Mesothelial cell of epicardium (in vitro differentiated cells): ENCODE results near the gene LOXL3. TPM values are rescaled to one million over a fixed set of nuclear protein-coding genes. Genes with fewer than 3 reads are reported as not detected.

Experiments used
- DNase-seq, 2 experiments: peaks; one replicate each; pipeline ENCODE4 v3.0.0; 2021; ENCODE audit warnings: low spot score in 2 of 2; ENCODE audit not compliant: unreplicated experiment in 2 of 2
- H3K27ac Mint-ChIP-seq: 2 replicates; pipeline ENCODE4 v1.8.0; 2021; ENCODE audit warnings: mixed read lengths
- H3K27me3 Mint-ChIP-seq: 2 replicates; pipeline ENCODE4 v1.8.0; 2021; ENCODE audit warnings: low read depth, mixed read lengths
- H3K36me3 Mint-ChIP-seq: 2 replicates; pipeline ENCODE4 v1.8.0; 2021; ENCODE audit warnings: mixed read lengths
- H3K4me1 Mint-ChIP-seq: 2 replicates; pipeline ENCODE4 v1.8.0; 2021; ENCODE audit warnings: mixed read lengths
- H3K4me3 Mint-ChIP-seq: 2 replicates; pipeline ENCODE4 v1.8.0; 2021; ENCODE audit warnings: mild to moderate bottlenecking, moderate library complexity, mixed read lengths
- H3K9me3 Mint-ChIP-seq: 2 replicates; pipeline ENCODE4 v1.8.0; 2021; ENCODE audit warnings: mixed read lengths
- total RNA-seq: library from RNA; stranded (reverse); gene quantifications from 3 replicates; pipeline ENCODE4 v1.2.1, GENCODE V29; 2021
- TF ChIP-seq, protein P1 (sequence below): fragments of 200-600 bp; sonication (generic); IDR thresholded peaks from one replicate; pipeline ENCODE4 v1.5.0; 2021; ENCODE audit warnings: antibody characterized with exemption; ENCODE audit not compliant: unreplicated experiment

LOXL3 gene
- total RNA-seq, 1 donor from 2014 or later: 26.7 TPM

DNA sequence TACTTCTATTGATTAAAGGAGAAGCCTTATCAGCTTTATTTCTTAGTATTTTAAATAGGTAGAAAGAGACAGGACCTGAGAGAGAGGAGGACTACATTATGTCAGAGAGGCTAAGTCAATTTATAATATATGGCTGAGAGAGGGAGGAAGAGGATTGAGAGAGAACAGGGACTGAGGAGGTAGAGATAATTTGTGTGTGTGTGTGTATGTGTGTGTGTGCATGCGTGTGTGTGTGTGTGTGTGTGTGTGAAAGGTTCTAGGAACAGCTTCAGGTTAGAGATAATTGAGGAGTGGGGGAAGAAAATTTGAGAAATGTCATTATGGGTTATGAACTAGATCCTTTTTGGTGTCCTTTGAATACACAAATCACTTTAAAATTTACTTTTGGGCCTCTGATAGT lies 15.9 kb upstream of the LOXL3 start:
- Mint-ChIP-seq H3K4me1 (peaks cover 3% of the 10 kb centered on the region), H3K9me3 (no peaks in the 10 kb centered on the region), H3K36me3 (peaks cover 3% of the 10 kb centered on the region), H3K27me3 (peaks cover 7% of the 10 kb centered on the region), H3K4me3 (no peak overlapping the region), H3K27ac (no peak overlapping the region)
- no peak for DNase-seq
- TF ChIP-seq, protein P1, sequence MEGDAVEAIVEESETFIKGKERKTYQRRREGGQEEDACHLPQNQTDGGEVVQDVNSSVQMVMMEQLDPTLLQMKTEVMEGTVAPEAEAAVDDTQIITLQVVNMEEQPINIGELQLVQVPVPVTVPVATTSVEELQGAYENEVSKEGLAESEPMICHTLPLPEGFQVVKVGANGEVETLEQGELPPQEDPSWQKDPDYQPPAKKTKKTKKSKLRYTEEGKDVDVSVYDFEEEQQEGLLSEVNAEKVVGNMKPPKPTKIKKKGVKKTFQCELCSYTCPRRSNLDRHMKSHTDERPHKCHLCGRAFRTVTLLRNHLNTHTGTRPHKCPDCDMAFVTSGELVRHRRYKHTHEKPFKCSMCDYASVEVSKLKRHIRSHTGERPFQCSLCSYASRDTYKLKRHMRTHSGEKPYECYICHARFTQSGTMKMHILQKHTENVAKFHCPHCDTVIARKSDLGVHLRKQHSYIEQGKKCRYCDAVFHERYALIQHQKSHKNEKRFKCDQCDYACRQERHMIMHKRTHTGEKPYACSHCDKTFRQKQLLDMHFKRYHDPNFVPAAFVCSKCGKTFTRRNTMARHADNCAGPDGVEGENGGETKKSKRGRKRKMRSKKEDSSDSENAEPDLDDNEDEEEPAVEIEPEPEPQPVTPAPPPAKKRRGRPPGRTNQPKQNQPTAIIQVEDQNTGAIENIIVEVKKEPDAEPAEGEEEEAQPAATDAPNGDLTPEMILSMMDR: no peak

DNA sequence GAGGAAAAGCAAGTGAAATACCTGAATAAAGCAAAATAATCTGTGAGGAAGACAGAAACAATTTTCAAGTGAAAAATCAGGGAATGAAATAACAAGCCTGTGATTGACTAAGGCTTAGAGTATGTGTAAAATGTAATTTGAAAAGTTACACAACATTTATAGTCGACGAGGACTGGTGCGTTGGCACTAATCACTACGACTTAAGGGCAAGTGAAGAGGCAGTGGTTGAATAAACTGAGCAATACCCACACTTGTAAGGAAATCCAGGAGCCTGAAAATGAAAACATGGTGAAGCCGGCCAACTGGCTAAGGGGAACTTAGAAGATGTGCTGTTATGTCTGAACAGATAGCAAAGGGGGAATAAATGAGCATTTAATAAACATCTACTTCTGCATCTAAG lies 14.1 kb upstream of the LOXL3 start:
- H3K4me1 Mint-ChIP-seq: peaks cover 3% of the 10 kb centered on the region
- no peak overlapping the region for H3K4me3 Mint-ChIP-seq
- H3K36me3 Mint-ChIP-seq: peaks cover 3% of the 10 kb centered on the region
- H3K27ac Mint-ChIP-seq: no peak overlapping the region
- no peaks in the 10 kb centered on the region for H3K9me3 Mint-ChIP-seq
- TF ChIP-seq, protein P1: no peak
- DNase-seq: no peak
- H3K27me3 Mint-ChIP-seq: peaks cover 11% of the 10 kb centered on the region

DNA sequence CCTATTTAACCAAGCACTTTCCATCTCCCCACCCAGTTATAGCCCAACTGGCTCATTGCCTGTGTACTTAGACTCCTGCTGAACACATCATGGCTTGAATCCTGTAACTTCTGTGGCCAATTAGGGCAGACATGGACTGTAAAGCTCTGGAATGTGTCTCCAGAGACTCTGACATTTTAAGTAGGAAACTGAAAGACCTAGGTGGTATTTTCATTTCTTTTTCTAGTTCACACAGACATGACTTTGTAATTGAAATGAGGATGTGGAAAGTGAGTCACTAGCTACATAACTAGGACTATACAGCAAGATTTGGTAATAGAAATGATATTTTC lies 13.0 kb upstream of the LOXL3 start:
- DNase-seq: no peak
- Mint-ChIP-seq H3K36me3 (peaks cover 3% of the 10 kb centered on the region), H3K4me1 (peaks cover 3% of the 10 kb centered on the region), H3K27ac (no peak overlapping the region), H3K27me3 (peaks cover 19% of the 10 kb centered on the region), H3K9me3 (no peaks in the 10 kb centered on the region), H3K4me3 (no peak overlapping the region)
- TF ChIP-seq, protein P1: no peak

DNA sequence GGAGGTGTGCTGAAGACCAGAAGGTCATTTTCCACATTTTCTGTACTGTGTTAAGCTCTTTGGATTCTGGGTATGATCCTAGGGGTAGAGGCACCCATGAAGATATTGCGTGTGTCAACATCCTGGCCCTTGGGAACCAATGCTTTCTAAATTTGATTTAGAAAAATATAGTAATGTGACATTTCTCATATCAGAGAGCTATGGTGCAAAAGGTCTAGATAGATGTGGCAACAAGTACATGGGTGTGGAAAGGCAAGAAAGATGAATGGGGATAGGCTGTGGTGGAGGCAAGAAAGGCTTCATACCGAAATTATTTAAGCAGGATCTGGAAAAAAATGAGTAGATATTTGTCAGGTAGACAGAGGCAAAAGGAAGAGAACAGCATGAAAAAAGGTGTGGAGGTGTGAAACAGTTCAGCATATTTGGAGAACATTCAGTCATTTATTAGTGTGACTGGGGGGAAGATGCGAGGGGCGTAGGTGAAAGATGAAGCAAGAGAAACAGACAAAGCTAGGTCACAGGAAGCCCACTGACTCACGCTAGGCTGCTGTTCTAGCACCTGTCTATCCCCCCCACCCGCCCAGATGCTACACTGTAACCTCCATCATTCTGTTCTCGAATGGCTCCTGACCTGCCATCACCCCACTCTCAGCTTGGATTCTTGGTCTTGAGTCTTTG lies 12.5 kb upstream of the LOXL3 start:
- Mint-ChIP-seq H3K9me3 (no peaks in the 10 kb centered on the region), H3K27ac (no peak overlapping the region), H3K27me3 (peaks cover 24% of the 10 kb centered on the region), H3K36me3 (peaks cover 3% of the 10 kb centered on the region), H3K4me3 (no peak overlapping the region), H3K4me1 (peaks cover 3% of the 10 kb centered on the region)
- TF ChIP-seq, protein P1: no peak
- no peak for DNase-seq

DNA sequence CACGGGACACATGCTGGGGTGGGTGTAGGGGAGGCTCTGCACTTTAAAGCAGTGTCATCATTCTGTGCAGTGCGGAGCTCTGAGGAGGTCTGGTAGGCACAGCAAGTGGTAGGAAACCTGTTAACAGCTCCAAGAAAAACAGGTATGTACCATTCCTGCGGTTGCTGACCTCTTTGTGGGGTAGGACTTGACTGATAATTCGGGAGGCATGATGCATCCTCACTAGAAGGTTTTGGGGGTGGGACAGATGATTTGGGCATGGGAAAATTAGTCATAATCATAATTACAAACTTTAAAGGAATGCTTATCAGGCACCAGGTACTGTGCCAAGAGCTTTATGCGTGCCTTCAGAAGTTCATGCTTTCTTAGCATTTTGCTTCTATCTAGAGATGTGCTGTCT lies 10.5 kb upstream of the LOXL3 start:
- H3K4me3 Mint-ChIP-seq: no peak overlapping the region
- TF ChIP-seq, protein P1: no peak
- peaks cover 39% of the 10 kb centered on the region for H3K27me3 Mint-ChIP-seq
- DNase-seq: no peak
- no peak overlapping the region for H3K27ac Mint-ChIP-seq
- H3K4me1 Mint-ChIP-seq: peaks cover 11% of the 10 kb centered on the region
- no peaks in the 10 kb centered on the region for H3K9me3 Mint-ChIP-seq
- peaks cover 3% of the 10 kb centered on the region for H3K36me3 Mint-ChIP-seq
